Thoracic aorta (tissue), 2 donors: ENCODE data around the gene CLRN3. TPM values are rescaled to one million over a fixed set of nuclear protein-coding genes. Genes with fewer than 3 reads are reported as not detected.

ENCODE experiments used
- ATAC-seq: fragments of 150-250 bp; one replicate; pipeline ENCODE4 v1.8.0; 2017; ENCODE audit warnings: low read depth; ENCODE audit not compliant: insufficient number of reproducible peaks, low FRiP score
- DNase-seq: peaks from one replicate; pipeline ENCODE4 v3.0.0-alpha.2; 2020; ENCODE audit warnings: low spot score
- H3K27ac ChIP-seq, 2 donors: fragments of 200-600 bp; sonication (generic); 1 replicate in 1 of 2; 2 replicates in 1 of 2; pipeline ENCODE4 v1.5.1; 2016; ENCODE audit warnings: mild to moderate bottlenecking in 2 of 2, moderate library complexity in 2 of 2
- H3K27me3 ChIP-seq: fragments of 200-600 bp; sonication (generic); replicated peaks from 2 replicates; pipeline ENCODE4 v1.6.0; 2016; ENCODE audit warnings: mild to moderate bottlenecking; ENCODE audit not compliant: insufficient read depth
- H3K36me3 ChIP-seq: fragments of 200-600 bp; sonication (generic); one replicate; pipeline ENCODE4 v1.5.1; 2016
- H3K4me1 ChIP-seq, 2 donors: fragments of 200-600 bp; sonication (generic); 1 replicate in 1 of 2; 2 replicates in 1 of 2; pipeline versions ENCODE4 v1.5.1 to v1.6.0; 2016; ENCODE audit warnings: low read depth in 2 of 2, mild to moderate bottlenecking in 1 of 2; ENCODE audit not compliant: control insufficient read depth in 1 of 2
- H3K4me3 ChIP-seq: fragments of 200-600 bp; sonication (generic); 2 replicates; pipeline ENCODE4 v1.5.1; 2016; ENCODE audit warnings: mild to moderate bottlenecking
- H3K9me3 ChIP-seq: fragments of 200-600 bp; sonication (generic); 2 replicates; pipeline ENCODE4 v1.5.1; 2016
- total RNA-seq, 2 donors: library from RNA; depleted of rRNA; stranded (reverse); fragments of >200 nt; gene quantifications; one replicate each; pipeline versions ENCODE4 v1.1.0 to v1.2.3, GENCODE V29; 2016
- TF ChIP-seq, protein P1 (sequence below): fragments of 200-600 bp; sonication (generic); IDR thresholded peaks from one replicate; pipeline ENCODE4 v1.5.1; 2019; ENCODE audit warnings: antibody characterized with exemption

The CLRN3 gene
- total RNA-seq, 2 donors from 2014 or later: not detected

DNA sequence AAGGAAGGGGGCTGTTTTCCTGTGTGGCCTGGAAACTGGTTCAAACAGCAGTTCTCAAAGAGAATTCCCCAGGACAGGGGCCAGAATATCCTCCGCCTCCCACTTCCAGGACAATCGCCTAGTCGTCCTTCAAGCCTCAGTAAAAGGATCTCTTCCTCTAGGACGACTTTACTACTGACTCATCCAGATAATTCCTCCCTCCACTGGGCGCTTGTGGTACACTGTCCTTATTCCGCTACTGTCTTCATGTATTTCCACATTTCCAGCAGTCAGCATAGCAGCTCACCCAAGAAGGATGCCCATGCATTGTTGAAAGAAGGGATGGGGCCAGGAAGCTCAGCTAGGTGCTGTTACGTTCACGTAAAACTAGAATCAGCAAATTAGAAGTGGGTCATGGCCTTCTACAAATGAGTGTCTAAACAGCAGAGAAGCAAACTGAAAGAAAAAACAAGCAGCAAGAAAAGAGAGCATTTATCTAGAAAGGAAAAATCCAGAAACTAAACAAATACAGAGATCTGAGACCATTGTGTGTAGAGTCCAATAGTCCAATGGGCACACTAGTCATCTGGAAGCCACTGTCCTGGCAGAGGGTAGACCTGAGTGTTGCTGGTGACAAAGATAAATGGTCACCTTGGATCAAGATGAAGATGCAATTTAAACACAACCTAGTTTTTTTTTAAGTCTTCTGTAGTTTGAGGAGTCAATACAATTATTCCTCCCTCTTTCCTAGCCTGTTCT, 26.3 kb downstream of the CLRN3 start:
- TF ChIP-seq, protein P1, sequence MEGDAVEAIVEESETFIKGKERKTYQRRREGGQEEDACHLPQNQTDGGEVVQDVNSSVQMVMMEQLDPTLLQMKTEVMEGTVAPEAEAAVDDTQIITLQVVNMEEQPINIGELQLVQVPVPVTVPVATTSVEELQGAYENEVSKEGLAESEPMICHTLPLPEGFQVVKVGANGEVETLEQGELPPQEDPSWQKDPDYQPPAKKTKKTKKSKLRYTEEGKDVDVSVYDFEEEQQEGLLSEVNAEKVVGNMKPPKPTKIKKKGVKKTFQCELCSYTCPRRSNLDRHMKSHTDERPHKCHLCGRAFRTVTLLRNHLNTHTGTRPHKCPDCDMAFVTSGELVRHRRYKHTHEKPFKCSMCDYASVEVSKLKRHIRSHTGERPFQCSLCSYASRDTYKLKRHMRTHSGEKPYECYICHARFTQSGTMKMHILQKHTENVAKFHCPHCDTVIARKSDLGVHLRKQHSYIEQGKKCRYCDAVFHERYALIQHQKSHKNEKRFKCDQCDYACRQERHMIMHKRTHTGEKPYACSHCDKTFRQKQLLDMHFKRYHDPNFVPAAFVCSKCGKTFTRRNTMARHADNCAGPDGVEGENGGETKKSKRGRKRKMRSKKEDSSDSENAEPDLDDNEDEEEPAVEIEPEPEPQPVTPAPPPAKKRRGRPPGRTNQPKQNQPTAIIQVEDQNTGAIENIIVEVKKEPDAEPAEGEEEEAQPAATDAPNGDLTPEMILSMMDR: no peak
- no peak for DNase-seq
- ATAC-seq: no peak
- H3K36me3 ChIP-seq: no peaks in the 10 kb centered on the region
- no peaks in the 10 kb centered on the region for H3K4me1 ChIP-seq
- no peaks in the 10 kb centered on the region for H3K27me3 ChIP-seq
- peaks cover 13% of the 10 kb centered on the region for H3K9me3 ChIP-seq
- H3K27ac ChIP-seq: no peak overlapping the region
- no peak overlapping the region for H3K4me3 ChIP-seq

DNA sequence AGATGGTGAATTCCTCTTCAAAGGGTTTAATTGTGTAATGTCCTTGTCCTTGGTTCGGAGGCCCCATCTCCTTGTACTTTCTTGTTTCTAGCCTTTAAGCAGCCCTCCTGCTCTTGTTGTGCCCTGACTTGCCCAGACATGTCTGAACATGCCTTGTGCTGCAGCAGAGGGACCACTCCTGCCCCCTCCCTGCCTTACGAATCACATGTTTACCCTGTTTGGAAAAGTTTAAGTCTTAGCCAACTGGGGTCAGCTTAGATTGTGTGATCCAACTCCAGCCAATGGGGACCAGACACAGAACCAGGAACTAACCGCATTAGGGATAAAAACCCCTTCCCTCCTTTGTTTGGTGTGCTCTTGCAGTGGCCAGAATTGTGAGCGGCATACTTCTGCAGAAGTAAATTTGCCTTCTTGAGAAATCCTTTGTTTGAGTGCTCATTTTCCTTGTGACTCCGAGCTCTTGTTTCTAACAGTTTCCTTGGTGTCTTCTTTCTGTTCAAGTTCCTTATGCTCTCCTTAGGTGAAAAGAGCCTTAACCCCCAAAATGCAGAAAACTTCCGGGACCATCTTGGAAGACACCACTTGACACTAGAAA, 29.4 kb downstream of the CLRN3 start:
- Histone ChIP-seq H3K27me3 (no peaks in the 10 kb centered on the region), H3K4me1 (no peaks in the 10 kb centered on the region), H3K9me3 (peaks cover 4% of the 10 kb centered on the region), H3K27ac (no peak overlapping the region), H3K36me3 (no peaks in the 10 kb centered on the region), H3K4me3 (no peak overlapping the region)
- ATAC-seq: no peak
- TF ChIP-seq, protein P1: no peak
- DNase-seq: no peak

DNA sequence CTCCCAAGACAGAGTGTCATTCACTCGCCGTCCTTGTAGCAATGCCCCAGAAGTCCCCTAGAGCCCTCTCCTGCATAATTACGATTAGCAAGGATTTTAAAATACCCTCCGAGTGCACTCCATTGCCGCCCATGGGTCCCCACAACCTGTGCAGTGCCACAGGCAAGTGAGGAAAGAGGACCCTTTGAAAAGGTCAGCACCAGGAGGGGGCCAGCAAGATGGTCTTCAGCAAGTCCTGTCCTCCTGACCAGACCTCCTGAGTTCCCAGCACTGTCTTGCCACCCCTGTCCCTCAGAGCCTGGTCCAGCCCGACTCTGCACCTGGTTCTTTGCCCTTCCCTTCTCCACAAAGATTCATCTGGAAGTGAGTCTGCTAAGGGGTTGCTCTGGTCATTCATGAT, 32.1 kb downstream of the CLRN3 start:
- ATAC-seq: no peak

DNA sequence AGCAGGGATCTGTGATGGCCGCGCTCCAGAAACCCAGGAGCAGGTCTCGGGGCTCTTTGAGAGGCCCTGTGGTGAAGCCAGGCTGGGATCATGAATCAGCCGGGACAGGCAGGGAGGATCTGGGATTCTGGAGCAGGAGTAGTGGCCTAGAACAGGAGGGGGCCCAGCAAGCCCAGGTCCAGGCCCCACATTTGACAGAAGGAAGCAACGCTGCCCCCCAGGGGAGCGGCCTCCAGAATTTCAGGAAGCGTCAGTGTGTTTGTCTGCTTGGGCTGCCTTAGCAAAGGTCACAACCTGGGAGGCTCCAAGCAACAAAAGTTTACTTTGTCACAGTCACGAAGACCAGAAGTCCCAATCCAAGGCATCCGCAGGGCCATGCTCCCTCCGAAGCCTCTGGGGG, 36.8 kb downstream of the CLRN3 start:
- Histone ChIP-seq H3K27me3 (no peaks in the 10 kb centered on the region), H3K9me3 (no peaks in the 10 kb centered on the region), H3K4me3 (no peak overlapping the region), H3K4me1 (no peaks in the 10 kb centered on the region), H3K36me3 (no peaks in the 10 kb centered on the region), H3K27ac (no peak overlapping the region)
- TF ChIP-seq, protein P1: no peak
- no peak for ATAC-seq
- no peak for DNase-seq

More for the DNA sequence above, 32.1 kb downstream of the CLRN3 start:
- H3K27me3 ChIP-seq: no peaks in the 10 kb centered on the region
- no peak for DNase-seq
- no peak overlapping the region for H3K27ac ChIP-seq
- TF ChIP-seq, protein P1: no peak
- no peak overlapping the region for H3K4me3 ChIP-seq
- no peaks in the 10 kb centered on the region for H3K36me3 ChIP-seq
- peaks cover 4% of the 10 kb centered on the region for H3K9me3 ChIP-seq
- no peaks in the 10 kb centered on the region for H3K4me1 ChIP-seq

DNA sequence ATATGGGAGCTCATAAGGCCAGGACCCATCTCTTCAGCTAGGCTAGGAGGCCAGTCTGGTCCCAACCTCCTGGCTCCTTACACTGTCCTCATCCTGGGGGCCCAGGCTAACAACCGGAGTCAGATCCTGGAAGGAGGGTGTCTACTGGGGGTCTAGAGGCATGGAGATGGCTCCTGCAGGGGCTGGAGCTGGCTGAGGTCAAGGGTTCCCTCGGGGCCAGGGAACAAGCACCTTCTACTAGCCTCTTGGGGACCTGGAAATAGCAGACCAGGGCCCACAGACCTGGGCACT, 37.2 kb downstream of the CLRN3 start:
- no peaks in the 10 kb centered on the region for H3K27me3 ChIP-seq
- H3K9me3 ChIP-seq: no peaks in the 10 kb centered on the region
- H3K4me1 ChIP-seq: no peaks in the 10 kb centered on the region
- TF ChIP-seq, protein P1: no peak
- ATAC-seq (no peak), DNase-seq (no peak)
- H3K27ac ChIP-seq: no peak overlapping the region
- H3K36me3 ChIP-seq: no peaks in the 10 kb centered on the region
- no peak overlapping the region for H3K4me3 ChIP-seq
